ENCODE data around the gene GALNT17. TPM values are rescaled to one million over a fixed set of nuclear protein-coding genes. Genes with fewer than 3 reads are reported as not detected.

The GALNT17 gene
- total RNA-seq, 1 donor from 2014 or later, result 78.1 TPM

DNA sequence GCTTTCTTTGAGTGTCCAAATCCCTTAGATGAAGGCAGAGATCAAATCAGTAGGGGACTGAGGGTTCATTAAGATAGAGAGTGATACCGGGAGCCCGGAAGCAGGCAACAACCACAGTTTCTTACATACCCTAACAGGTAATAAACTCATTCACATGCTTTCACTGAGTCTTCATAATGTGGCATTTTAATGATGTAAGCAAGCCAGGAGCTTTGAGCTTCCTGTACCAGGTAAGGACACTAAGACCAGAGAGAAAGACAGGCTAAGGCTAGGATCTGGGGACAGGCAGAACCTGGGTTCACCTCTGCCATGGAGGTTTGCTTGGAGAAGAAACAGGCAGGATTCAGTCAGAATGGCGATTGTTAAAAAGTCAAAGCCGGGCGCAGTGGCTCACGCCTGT is 618.3 kb downstream of the GALNT17 start:
- no peak for ATAC-seq
- no peak for DNase-seq (ENCODE audit: missing footprints)
- intact Hi-C loops (cut with DNase I), result loop anchor here (5.0 kb wide), 1 partner anchor 742 kb away; no protein-coding TSS in a partner anchor

GRCh38 chr7:71752171-71752935 is 620.4 kb downstream of the GALNT17 start:
- DNase-seq (ENCODE audit: missing footprints) (peak; percentile 18), ATAC-seq (peak; percentile 59)
- intact Hi-C loops (cut with DNase I), result loop anchor here (5.0 kb wide), 1 partner anchor 740 kb away; no protein-coding TSS in a partner anchor

DNA sequence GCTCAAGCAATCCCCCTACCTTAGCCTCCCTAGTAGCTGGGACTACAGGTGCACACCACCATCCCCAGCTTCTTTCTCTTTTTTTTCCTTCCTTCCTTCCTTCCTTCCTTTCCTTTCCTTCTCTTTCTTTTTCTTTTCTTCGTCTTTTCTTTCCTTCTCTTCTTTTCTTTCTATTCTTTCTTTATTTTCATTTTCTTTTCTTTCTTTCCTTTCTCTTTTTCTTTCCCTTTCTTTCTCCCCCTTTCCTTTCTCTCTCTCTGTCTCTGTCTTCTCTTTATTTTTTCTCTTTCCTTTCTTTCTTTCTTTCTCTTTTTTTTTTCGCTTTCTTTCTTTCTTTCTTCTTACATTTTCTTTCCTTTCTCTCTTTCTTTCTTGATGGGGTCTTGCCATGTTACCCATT is 621.3 kb downstream of the GALNT17 start:
- intact Hi-C loops (cut with DNase I), result loop anchor here (5.0 kb wide), 1 partner anchor 739 kb away; no protein-coding TSS in a partner anchor
- ATAC-seq, result no peak
- no peak for DNase-seq (ENCODE audit: missing footprints)

DNA sequence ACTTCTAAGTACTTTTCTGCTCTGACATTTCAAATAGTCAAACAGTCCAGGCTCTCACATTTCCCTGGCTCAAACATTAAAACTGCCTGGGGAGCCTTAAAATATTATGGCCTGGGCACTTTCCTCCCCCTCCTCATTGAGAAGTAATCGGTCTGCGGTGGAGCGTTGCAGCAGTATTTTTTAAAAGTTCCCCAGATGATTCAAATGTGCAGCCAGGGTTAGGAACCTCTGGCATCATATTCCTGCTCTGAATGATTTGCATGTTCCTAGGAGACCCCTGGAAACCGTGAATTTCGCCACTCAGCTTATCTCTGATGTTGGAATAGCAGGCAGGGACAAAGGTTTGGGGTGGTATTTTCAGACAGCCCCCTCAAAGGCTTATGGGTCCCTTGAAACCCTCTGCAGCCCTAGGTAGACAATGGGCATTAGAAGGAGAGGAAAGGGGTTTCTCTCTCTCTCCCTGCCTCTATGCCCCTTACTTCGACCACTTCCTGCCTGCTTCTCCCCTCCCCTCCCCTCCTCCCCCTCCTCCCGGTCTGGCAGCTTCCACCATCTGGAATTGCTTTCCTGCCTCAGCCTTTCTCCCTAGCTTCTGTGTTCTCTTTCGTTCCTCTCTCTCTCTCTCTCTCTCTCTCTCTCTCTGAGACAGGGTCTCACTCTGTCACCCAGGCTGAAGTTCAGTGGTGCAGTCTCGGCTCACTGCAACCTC is 622.2 kb downstream of the GALNT17 start:
- intact Hi-C loops (cut with DNase I), result loop anchor here (5.0 kb wide), 1 partner anchor 738 kb away; no protein-coding TSS in a partner anchor
- ATAC-seq (no peak), DNase-seq (ENCODE audit: missing footprints) (peak; percentile 5)

- DNase-seq (ENCODE audit: missing footprints) (no peak), ATAC-seq (no peak)
- intact Hi-C loops (cut with DNase I), result loop anchor here (5.0 kb wide), 1 partner anchor 737 kb away; no protein-coding TSS in a partner anchor
Observed at GRCh38 chr7:71754828-71755227, 622.9 kb downstream of the GALNT17 start.

DNA sequence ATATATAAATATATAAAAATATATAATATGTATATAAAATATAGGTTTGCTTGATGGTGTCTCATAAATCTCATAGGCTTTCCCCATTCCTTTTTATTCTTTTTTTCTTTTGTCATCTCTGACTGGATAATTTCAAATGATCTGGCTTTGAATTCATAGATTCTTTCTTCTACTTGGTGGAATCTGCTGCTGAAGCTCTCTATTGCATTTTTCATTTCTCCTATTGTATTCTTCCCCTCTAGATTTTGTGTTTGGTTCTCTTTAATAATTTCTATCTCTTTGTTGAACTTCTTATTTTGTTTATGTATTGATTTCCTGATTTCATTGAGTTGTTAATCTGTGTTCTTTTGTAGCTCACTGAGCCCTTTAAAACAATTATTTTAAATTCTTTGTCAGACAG is 629.4 kb downstream of the GALNT17 start:
- no peak for DNase-seq (ENCODE audit: missing footprints)
- no peak for ATAC-seq
- intact Hi-C loops (cut with DNase I), result no loop called here

Small RNA genes lying within 50 kb of the gene (microRNA-seq; reads per million reads assigned to microRNA genes)
- not detected for gene MIR3914-1
- gene MIR3914-2, result not detected

Data from Right ventricle myocardium inferior (tissue), 1 donor.